Liver (tissue), 9 donors: ENCODE measurements around the gene TECR. TPM values are rescaled to one million over a fixed set of nuclear protein-coding genes. Genes with fewer than 3 reads are reported as not detected.
A peak's percentile ranks its signal among the peaks of the same experiment; 100 is the strongest.

Source experiments
- DNase-seq: peaks from one replicate; pipeline ENCODE4 v3.0.0-alpha.2; 2017; ENCODE audit warnings: low spot score
- H3K27ac ChIP-seq, 2 donors: one replicate each; pipeline ENCODE4 v1.7.0; 2013; ENCODE audit warnings: inconsistent platforms in 2 of 2, low read length in 2 of 2, control low read depth in 1 of 2, low read depth in 1 of 2, mild to moderate bottlenecking in 1 of 2
- H3K27me3 ChIP-seq, 4 donors: one replicate each; pipeline versions ENCODE4 v1.6.1 to v1.7.0; 2013; ENCODE audit warnings: low read length in 3 of 4, inconsistent platforms in 1 of 4, mild to moderate bottlenecking in 1 of 4, moderate library complexity in 1 of 4; ENCODE audit not compliant: control insufficient read depth in 4 of 4, insufficient read depth in 4 of 4
- H3K36me3 ChIP-seq, 4 donors: one replicate each; pipeline versions ENCODE4 v1.6.1 to v1.7.0; 2013; ENCODE audit warnings: low read length in 3 of 4, mild to moderate bottlenecking in 3 of 4, low read depth in 1 of 4, moderate library complexity in 1 of 4; ENCODE audit not compliant: control insufficient read depth in 4 of 4, insufficient read depth in 3 of 4
- H3K4me1 ChIP-seq, 4 donors: one replicate each; pipeline versions ENCODE4 v1.6.1 to v1.7.0; 2013; ENCODE audit warnings: low read length in 3 of 4, mild to moderate bottlenecking in 3 of 4, moderate library complexity in 1 of 4; ENCODE audit not compliant: control insufficient read depth in 4 of 4, insufficient read depth in 4 of 4
- H3K4me3 ChIP-seq, 3 donors: one replicate each; pipeline versions ENCODE4 v1.6.1 to v1.7.0; 2013; ENCODE audit warnings: low read length in 3 of 3, control low read depth in 1 of 3, low read depth in 1 of 3, mild to moderate bottlenecking in 1 of 3
- H3K9ac ChIP-seq, 2 donors: one replicate each; pipeline ENCODE4 v1.7.0; 2013; ENCODE audit warnings: low read length in 2 of 2, mild to moderate bottlenecking in 2 of 2, moderate library complexity in 2 of 2, control low read depth in 1 of 2, low read depth in 1 of 2
- H3K9me3 ChIP-seq, 4 donors: one replicate each; pipeline versions ENCODE4 v1.6.1 to v1.7.0; 2013; ENCODE audit warnings: low read length in 3 of 4; ENCODE audit not compliant: control insufficient read depth in 4 of 4
- EGR1 ChIP-seq, 2 donors: IDR thresholded peaks; 2 replicates each; pipeline ENCODE4 v1.6.1; 2016 to 2018; ENCODE audit warnings: antibody characterized with exemption in 2 of 2, low read depth in 2 of 2
- FOXA1 ChIP-seq: IDR thresholded peaks from 2 replicates; pipeline ENCODE4 v1.6.1; 2016; ENCODE audit warnings: antibody characterized with exemption
- FOXA2 ChIP-seq: IDR thresholded peaks from 2 replicates; pipeline ENCODE4 v1.6.1; 2016; ENCODE audit warnings: antibody characterized with exemption
- GABPA ChIP-seq, 2 donors: IDR thresholded peaks in 1 of 2; conservative IDR thresholded peaks in 1 of 2; 2 replicates each; pipeline ENCODE4 v1.6.1; 2016; ENCODE audit warnings: antibody characterized with exemption in 2 of 2, mild to moderate bottlenecking in 1 of 2, moderate library complexity in 1 of 2
- HNF4A ChIP-seq, 2 donors: conservative IDR thresholded peaks; 2 replicates each; pipeline ENCODE4 v1.6.1; 2016; ENCODE audit warnings: antibody characterized with exemption in 2 of 2, mild to moderate bottlenecking in 2 of 2
- HNF4G ChIP-seq: IDR thresholded peaks from 2 replicates; pipeline ENCODE4 v1.6.1; 2016; ENCODE audit warnings: antibody characterized with exemption
- NR2F2 ChIP-seq: IDR thresholded peaks from 2 replicates; pipeline ENCODE4 v1.6.1; 2016; ENCODE audit warnings: antibody characterized with exemption
- RXRA ChIP-seq, 2 donors: IDR thresholded peaks; 2 replicates each; pipeline ENCODE4 v1.6.1; 2017 to 2018; ENCODE audit warnings: antibody characterized with exemption in 2 of 2, mild to moderate bottlenecking in 1 of 2
- SP1 ChIP-seq: IDR thresholded peaks from 2 replicates; pipeline ENCODE4 v1.6.1; 2018; ENCODE audit warnings: antibody characterized with exemption, mild to moderate bottlenecking
- TAF1 ChIP-seq: conservative IDR thresholded peaks from 2 replicates; pipeline ENCODE4 v1.6.1; 2016; ENCODE audit warnings: antibody characterized with exemption, mild to moderate bottlenecking
- YY1 ChIP-seq: IDR thresholded peaks from 2 replicates; pipeline ENCODE4 v1.6.1; 2016; ENCODE audit warnings: antibody characterized with exemption, mild to moderate bottlenecking
- WGBS: extraction: QIAGEN DNeasy Blood & Tissue Kit; methylation state at CpG from one replicate; pipeline ENCODE4 v1.1.7; 2013; 5-methylcytosine and 5-hydroxymethylcytosine counted together
- polyA plus RNA-seq, 2 donors: library from polyadenylated mRNA; stranded (reverse) in 1 of 2; unstranded in 1 of 2; fragments of 200-250 nt in 1 of 2; fragments of >200 nt in 1 of 2; fragmentation: Nextera tagmentation in 1 of 2; extraction: Ambion mirVana in 1 of 2; gene quantifications; one replicate each; pipeline versions ENCODE4 v1.2.1 to v1.2.3, GENCODE V29; 2013 to 2015
- total RNA-seq, 2 donors: library from RNA; depleted of rRNA; stranded (reverse); fragments of >200 nt; gene quantifications; one replicate each; pipeline ENCODE4 v1.2.3, GENCODE V29; 2014
- TF ChIP-seq, protein P1 (sequence below): IDR thresholded peaks from 2 replicates; pipeline ENCODE4 v1.6.1; 2016; ENCODE audit warnings: antibody characterized with exemption, mild to moderate bottlenecking
- TF ChIP-seq, protein P2 (sequence below): IDR thresholded peaks from 2 replicates; pipeline ENCODE4 v1.6.1; 2016; ENCODE audit warnings: antibody characterized with exemption
- TF ChIP-seq, protein P3 (sequence below): IDR thresholded peaks from 2 replicates; pipeline ENCODE4 v1.6.1; 2016; ENCODE audit warnings: antibody characterized with exemption
- TF ChIP-seq, protein P4 (sequence below): IDR thresholded peaks from 2 replicates; pipeline ENCODE4 v1.6.1; 2016; ENCODE audit warnings: antibody characterized with exemption
- donor health status: healthy.
- donor health status: healthy.
- donor health status: healthy.
- donor health status: healthy.
- donor health status: healthy.

The TECR gene
- total and polyA plus RNA-seq, 4 donors = 26.4 to 157 (median 60.8) TPM

DNA sequence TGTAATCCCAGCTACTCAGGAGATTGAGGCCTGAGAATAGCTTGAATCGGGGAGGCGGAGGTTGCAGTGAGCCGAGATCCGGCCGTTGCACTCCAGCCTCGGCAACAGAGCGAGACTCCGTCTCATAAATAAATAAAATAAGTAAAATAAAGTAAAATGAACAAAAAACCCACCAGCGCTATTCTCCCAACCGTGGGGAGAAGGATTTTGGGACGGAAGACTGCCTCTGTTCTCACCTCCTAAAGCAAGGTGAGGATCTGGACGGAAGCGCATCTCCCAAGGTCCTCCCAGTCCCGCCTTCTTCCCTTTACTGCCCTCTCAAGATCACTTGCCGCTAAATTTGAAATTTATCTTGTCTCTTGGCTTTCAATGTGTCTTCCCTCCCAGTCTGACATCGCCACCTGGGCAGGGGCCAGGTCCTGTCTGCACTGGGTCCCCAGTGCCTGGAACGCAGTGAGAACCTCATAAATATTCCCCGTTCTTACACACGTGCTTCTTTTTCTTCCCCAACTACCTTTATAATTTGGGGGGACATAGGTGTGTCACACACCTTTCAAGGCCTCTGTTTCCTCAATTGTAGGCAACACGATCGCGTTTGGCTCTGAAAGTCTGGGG is 10.0 kb upstream of the TECR start:
- peak overlapping the region; percentile 91 to 96 for H3K27ac ChIP-seq
- H3K4me3 ChIP-seq = no peak overlapping the region
- peaks cover 19 to 39% (median 23%) of the 10 kb centered on the region in 4 donors for H3K4me1 ChIP-seq
- no peaks in the 10 kb centered on the region for H3K9me3 ChIP-seq
- peak overlapping the region; percentile 50 to 76 for H3K9ac ChIP-seq
- DNase-seq = no peak
- peaks cover 8 to 21% (median 14%) of the 10 kb centered on the region in 4 donors for H3K36me3 ChIP-seq
- 95% methylated on average over 22 of the region's 22 CpGs for WGBS
- H3K27me3 ChIP-seq = no peaks in the 10 kb centered on the region
- no peak for TF ChIP-seq FOXA2
- no peak for TF ChIP-seq TAF1
- TF ChIP-seq, protein P1, sequence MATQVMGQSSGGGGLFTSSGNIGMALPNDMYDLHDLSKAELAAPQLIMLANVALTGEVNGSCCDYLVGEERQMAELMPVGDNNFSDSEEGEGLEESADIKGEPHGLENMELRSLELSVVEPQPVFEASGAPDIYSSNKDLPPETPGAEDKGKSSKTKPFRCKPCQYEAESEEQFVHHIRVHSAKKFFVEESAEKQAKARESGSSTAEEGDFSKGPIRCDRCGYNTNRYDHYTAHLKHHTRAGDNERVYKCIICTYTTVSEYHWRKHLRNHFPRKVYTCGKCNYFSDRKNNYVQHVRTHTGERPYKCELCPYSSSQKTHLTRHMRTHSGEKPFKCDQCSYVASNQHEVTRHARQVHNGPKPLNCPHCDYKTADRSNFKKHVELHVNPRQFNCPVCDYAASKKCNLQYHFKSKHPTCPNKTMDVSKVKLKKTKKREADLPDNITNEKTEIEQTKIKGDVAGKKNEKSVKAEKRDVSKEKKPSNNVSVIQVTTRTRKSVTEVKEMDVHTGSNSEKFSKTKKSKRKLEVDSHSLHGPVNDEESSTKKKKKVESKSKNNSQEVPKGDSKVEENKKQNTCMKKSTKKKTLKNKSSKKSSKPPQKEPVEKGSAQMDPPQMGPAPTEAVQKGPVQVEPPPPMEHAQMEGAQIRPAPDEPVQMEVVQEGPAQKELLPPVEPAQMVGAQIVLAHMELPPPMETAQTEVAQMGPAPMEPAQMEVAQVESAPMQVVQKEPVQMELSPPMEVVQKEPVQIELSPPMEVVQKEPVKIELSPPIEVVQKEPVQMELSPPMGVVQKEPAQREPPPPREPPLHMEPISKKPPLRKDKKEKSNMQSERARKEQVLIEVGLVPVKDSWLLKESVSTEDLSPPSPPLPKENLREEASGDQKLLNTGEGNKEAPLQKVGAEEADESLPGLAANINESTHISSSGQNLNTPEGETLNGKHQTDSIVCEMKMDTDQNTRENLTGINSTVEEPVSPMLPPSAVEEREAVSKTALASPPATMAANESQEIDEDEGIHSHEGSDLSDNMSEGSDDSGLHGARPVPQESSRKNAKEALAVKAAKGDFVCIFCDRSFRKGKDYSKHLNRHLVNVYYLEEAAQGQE = no peak
- TF ChIP-seq, protein P2, sequence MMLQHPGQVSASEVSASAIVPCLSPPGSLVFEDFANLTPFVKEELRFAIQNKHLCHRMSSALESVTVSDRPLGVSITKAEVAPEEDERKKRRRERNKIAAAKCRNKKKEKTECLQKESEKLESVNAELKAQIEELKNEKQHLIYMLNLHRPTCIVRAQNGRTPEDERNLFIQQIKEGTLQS = no peak

DNA sequence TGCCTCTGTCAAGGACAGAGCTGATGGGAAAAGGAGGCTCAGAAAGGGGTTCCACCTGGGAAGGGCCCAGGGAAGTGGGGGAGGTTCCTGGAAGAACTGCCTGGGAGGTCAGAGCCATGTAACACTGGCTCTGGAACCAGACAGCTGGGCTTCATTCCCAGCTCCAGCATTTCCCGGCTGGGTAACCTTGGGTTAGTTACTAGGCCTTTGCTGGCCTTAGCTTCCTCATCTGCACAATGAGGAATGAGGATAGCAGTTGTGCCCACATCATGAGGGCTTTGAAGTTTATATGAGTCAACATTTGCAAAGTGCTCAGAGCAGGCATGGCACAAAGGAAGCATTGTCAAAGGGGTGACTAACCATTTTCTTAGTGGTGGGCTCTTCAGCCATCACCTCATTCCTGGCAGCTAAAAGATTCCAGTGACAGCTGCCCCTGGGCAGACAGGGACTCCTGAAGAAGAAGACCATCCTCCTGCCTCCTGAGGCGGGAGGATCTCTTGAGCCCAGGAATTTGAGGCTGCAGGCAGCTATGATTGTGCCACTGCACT is 9.5 kb upstream of the TECR start:
- Histone ChIP-seq H3K27me3 (no peaks in the 10 kb centered on the region), H3K9me3 (no peaks in the 10 kb centered on the region), H3K36me3 (peaks cover 8 to 15% (median 11%) of the 10 kb centered on the region in 4 donors), H3K4me3 (no peak overlapping the region), H3K4me1 (peaks cover 13 to 33% (median 18%) of the 10 kb centered on the region in 4 donors), H3K9ac (peak overlapping the region in 1 of 2 donors; percentile 50), H3K27ac (peak overlapping the region; percentile 91 to 96)
- TF ChIP-seq, protein P1 = no peak
- no peak for TF ChIP-seq TAF1
- no peak for TF ChIP-seq FOXA2
- peak; percentile 30 for TF ChIP-seq YY1
- peak; percentile 65 for TF ChIP-seq SP1
- TF ChIP-seq HNF4A (conservative IDR thresholded peaks at IDR 0.05) = peak; percentile 20 to 32
- TF ChIP-seq HNF4G = no peak
- TF ChIP-seq EGR1 (IDR thresholded peaks at IDR 0.05; ENCODE audit: low read depth in 2 of 2) = peak in 1 of 2 donors; percentile 19
- TF ChIP-seq, protein P3, sequence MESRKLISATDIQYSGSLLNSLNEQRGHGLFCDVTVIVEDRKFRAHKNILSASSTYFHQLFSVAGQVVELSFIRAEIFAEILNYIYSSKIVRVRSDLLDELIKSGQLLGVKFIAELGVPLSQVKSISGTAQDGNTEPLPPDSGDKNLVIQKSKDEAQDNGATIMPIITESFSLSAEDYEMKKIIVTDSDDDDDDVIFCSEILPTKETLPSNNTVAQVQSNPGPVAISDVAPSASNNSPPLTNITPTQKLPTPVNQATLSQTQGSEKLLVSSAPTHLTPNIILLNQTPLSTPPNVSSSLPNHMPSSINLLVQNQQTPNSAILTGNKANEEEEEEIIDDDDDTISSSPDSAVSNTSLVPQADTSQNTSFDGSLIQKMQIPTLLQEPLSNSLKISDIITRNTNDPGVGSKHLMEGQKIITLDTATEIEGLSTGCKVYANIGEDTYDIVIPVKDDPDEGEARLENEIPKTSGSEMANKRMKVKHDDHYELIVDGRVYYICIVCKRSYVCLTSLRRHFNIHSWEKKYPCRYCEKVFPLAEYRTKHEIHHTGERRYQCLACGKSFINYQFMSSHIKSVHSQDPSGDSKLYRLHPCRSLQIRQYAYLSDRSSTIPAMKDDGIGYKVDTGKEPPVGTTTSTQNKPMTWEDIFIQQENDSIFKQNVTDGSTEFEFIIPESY = no peak
- TF ChIP-seq, protein P4, sequence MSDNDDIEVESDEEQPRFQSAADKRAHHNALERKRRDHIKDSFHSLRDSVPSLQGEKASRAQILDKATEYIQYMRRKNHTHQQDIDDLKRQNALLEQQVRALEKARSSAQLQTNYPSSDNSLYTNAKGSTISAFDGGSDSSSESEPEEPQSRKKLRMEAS = no peak
- TF ChIP-seq NR2F2 = peak; percentile 61
- TF ChIP-seq, protein P2 = no peak
- TF ChIP-seq FOXA1 = no peak
- TF ChIP-seq RXRA (IDR thresholded peaks at IDR 0.05) = peak; percentile 67 to 69
- no peak for TF ChIP-seq GABPA (IDR thresholded peaks at IDR 0.05 in 1 of 2, conservative IDR thresholded peaks at IDR 0.05 in 1 of 2)
- WGBS = 50% methylated on average over 2 of the region's 2 CpGs
- DNase-seq = no peak
